ENCODE measurements around the gene BORCS5.
"Not testable (repeated sequence)": the region's sequence is repeated elsewhere in the genome, so short reads cannot be mapped to it uniquely, and the experiment has no call there.

DNA sequence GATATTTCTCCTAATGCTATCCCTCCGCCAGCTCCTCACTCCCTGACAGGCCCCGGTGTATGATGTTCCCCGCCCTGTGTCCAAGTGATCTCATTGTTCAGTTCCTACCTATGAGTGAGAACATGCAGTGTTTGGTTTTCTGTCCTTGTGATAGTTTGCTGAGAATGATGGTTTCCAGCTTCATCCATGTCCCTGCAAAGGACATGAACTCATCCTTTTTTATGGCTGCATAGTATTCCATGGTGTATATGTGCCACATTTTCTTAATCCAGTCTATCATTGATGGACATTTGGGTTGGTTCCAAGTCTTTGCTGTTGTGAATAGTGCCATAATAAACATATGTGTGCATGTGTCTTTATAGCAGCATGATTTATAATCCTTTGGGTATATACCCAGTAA, 62.3 kb downstream of the BORCS5 start:
- not testable (repeated sequence) for TF ChIP-seq EZH2 (IDR thresholded peaks at IDR 0.05; ENCODE audit: insufficient read depth, poor library complexity, severe bottlenecking); EZH2phosphoT487 (IDR thresholded peaks at IDR 0.05; ENCODE audit: insufficient read depth, low read depth)

Measured in GM23248 (cell line).